KMS-11 (cell line): ENCODE measurements around the gene C2orf72.

Experiments used
- H2AFZ ChIP-seq: fragments of 200-600 bp; sonication (generic); 2 replicates; pipeline ENCODE4 v1.6.1; 2016; ENCODE audit warnings: antibody characterized with exemption, mixed run types, low read depth
- H3K27ac ChIP-seq: fragments of 200-600 bp; sonication (generic); 2 replicates; pipeline ENCODE4 v1.6.1; 2016; ENCODE audit warnings: mild to moderate bottlenecking, mixed run types
- H3K27me3 ChIP-seq: fragments of 200-600 bp; sonication (generic); 2 replicates; pipeline ENCODE4 v1.6.1; 2017; ENCODE audit warnings: mild to moderate bottlenecking, low read depth, mixed run types, moderate library complexity; ENCODE audit not compliant: insufficient read depth
- H3K36me3 ChIP-seq: fragments of 200-600 bp; sonication (generic); 2 replicates; pipeline ENCODE4 v1.6.1; 2017; ENCODE audit warnings: mild to moderate bottlenecking, mixed run types; ENCODE audit not compliant: insufficient read depth
- H3K4me1 ChIP-seq: fragments of 200-600 bp; sonication (generic); 2 replicates; pipeline ENCODE4 v1.6.1; 2016; ENCODE audit warnings: mild to moderate bottlenecking, low read depth, mixed run types; ENCODE audit not compliant: poor library complexity, severe bottlenecking
- H3K4me2 ChIP-seq: fragments of 200-600 bp; sonication (generic); 2 replicates; pipeline ENCODE4 v1.7.0; 2016; ENCODE audit warnings: mild to moderate bottlenecking, mixed run types
- H3K4me3 ChIP-seq: fragments of 200-600 bp; sonication (generic); IDR thresholded peaks from 2 replicates; pipeline ENCODE4 v1.6.1; 2017; ENCODE audit warnings: low read depth, low read length, mixed read lengths; ENCODE audit not compliant: insufficient read depth
- H3K79me2 ChIP-seq: fragments of 200-600 bp; sonication (generic); 2 replicates; pipeline ENCODE4 v1.6.1; 2016; ENCODE audit warnings: low read depth, mixed run types; ENCODE audit not compliant: insufficient read depth
- H3K9ac ChIP-seq: fragments of 200-600 bp; sonication (generic); 2 replicates; pipeline ENCODE4 v1.6.1; 2016; ENCODE audit warnings: mild to moderate bottlenecking, mixed run types
- H4K20me1 ChIP-seq: fragments of 200-600 bp; sonication (generic); 2 replicates; pipeline ENCODE4 v1.6.1; 2016; ENCODE audit warnings: mild to moderate bottlenecking, mixed run types; ENCODE audit not compliant: insufficient read depth
- CTCF ChIP-seq: fragments of 200-600 bp; sonication (generic); conservative IDR thresholded peaks from 2 replicates; pipeline ENCODE4 v1.6.1; 2017; ENCODE audit warnings: low read depth, mild to moderate bottlenecking, antibody characterized with exemption, low read length, moderate library complexity, mixed read lengths

The C2orf72 gene

DNA sequence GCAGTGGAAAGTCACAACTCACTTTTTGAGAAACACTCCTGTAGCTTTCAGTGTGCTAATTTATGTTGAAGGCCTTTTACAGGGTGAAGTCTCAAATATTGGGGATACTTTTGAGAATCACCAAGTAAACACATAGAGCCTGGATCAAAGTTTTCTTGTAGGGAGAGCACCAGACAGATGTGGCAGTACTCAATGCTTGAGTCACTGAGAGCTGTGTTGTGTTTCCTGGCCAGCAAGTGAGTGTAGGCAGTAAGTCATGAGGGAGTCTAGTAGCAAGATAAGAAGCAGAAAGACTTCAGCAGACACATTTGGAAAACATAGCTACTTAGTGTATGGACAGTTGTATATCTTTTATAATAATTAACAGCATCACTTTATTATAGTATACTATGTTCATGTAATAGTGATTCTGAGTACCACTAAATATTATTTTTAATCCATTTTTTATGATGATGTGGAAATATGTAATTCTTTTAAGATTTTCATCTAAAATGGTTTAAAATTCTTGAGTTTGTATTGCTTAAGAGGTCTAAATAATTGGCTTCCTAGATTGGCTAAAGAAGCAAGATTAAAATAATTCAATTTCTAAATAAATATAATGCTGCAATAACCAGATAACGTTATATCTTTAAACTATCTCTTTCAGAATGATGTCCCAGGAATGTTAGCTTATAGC lies 32.2 kb downstream of the C2orf72 start:
- no peak overlapping the region for H3K4me2 ChIP-seq
- H3K4me1 ChIP-seq, result no peaks in the 10 kb centered on the region
- H3K9ac ChIP-seq, result no peak overlapping the region
- peaks cover 5% of the 10 kb centered on the region; the same call in 1 of the 2 replicates for H3K79me2 ChIP-seq
- no peak overlapping the region for H3K4me3 ChIP-seq
- peaks cover 5% of the 10 kb centered on the region; the same call in 1 of the 2 replicates for H4K20me1 ChIP-seq
- peaks cover 33% of the 10 kb centered on the region; the same call in 1 of the 2 replicates for H3K36me3 ChIP-seq
- TF ChIP-seq CTCF, result no peak
- no peaks in the 10 kb centered on the region for H3K27me3 ChIP-seq
- H3K27ac ChIP-seq, result no peak overlapping the region
- no peak overlapping the region for H2AFZ ChIP-seq

GRCh38 chr2:231084565-231084964 lies 47.2 kb downstream of the C2orf72 start:
- Histone ChIP-seq H3K4me2 (no peak overlapping the region), H4K20me1 (no peaks in the 10 kb centered on the region), H3K79me2 (no peaks in the 10 kb centered on the region), H3K36me3 (peaks cover 30% of the 10 kb centered on the region; the same call in 1 of the 2 replicates), H2AFZ (no peak overlapping the region), H3K9ac (no peak overlapping the region), H3K4me1 (no peaks in the 10 kb centered on the region), H3K27ac (no peak overlapping the region), H3K4me3 (no peak overlapping the region), H3K27me3 (no peaks in the 10 kb centered on the region)
- TF ChIP-seq CTCF, result no peak

DNA sequence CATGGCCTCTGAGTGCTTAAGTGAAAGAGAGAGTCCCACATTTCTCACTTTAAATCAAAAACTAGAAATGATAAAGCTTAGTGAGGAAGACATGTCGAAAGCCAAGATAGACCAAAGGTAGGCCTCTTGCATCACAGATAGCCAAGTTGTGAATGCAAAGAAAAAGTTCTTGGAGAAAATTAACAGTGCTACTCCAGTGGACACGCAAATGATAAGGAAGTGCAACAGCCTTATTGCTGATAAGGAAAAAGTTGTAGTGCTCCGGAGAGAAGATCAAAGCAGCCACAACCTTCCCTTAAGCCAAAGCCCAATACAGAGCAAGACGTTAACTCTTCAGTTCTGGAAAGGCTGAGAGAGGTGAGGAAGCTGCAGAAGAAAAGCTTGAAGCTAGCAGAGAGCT lies 51.4 kb downstream of the C2orf72 start:
- peaks cover 17% of the 10 kb centered on the region; the same call in 1 of the 2 replicates for H3K36me3 ChIP-seq
- H3K9ac ChIP-seq, result no peak overlapping the region
- no peaks in the 10 kb centered on the region for H3K27me3 ChIP-seq

GRCh38 chr2:231093933-231094332 lies 56.6 kb downstream of the C2orf72 start:
- Histone ChIP-seq H3K4me2 (no peak overlapping the region), H3K4me3 (no peak overlapping the region), H2AFZ (no peak overlapping the region), H4K20me1 (no peaks in the 10 kb centered on the region), H3K9ac (no peak overlapping the region), H3K4me1 (no peaks in the 10 kb centered on the region), H3K27me3 (no peaks in the 10 kb centered on the region), H3K27ac (no peak overlapping the region), H3K36me3 (no peaks in the 10 kb centered on the region), H3K79me2 (0 out of 2 replicates have a peak, but pooled peaks cover 10% of the 10 kb centered on the region)
- TF ChIP-seq CTCF, result no peak

More for the DNA sequence above, 51.4 kb downstream of the C2orf72 start:
- no peak overlapping the region for H3K4me3 ChIP-seq
- H3K27ac ChIP-seq, result no peak overlapping the region
- no peaks in the 10 kb centered on the region for H4K20me1 ChIP-seq
- no peak for TF ChIP-seq CTCF
- H3K4me2 ChIP-seq, result no peak overlapping the region
- H3K4me1 ChIP-seq, result no peaks in the 10 kb centered on the region
- H2AFZ ChIP-seq, result no peak overlapping the region
- H3K79me2 ChIP-seq, result no peaks in the 10 kb centered on the region
